HG03442 (cell line): ENCODE data around the gene HGS.
A peak's percentile ranks its signal among the peaks of the same experiment; 100 is the strongest.
"Not testable (repeated sequence)": the region's sequence is repeated elsewhere in the genome, so short reads cannot be mapped to it uniquely, and the experiment has no call there.

Experiments used
- ATAC-seq: cut with Tn5 transposase; IDR thresholded peaks from one replicate; pipeline ENCODE4 v1.9.1; 2021; ENCODE audit warnings: mild to moderate bottlenecking, moderate library complexity; ENCODE audit not compliant: unreplicated experiment

Gene HGS

GRCh38 chr17:81717049-81717765 is 33.4 kb downstream of the HGS start:
- no peak for ATAC-seq

DNA sequence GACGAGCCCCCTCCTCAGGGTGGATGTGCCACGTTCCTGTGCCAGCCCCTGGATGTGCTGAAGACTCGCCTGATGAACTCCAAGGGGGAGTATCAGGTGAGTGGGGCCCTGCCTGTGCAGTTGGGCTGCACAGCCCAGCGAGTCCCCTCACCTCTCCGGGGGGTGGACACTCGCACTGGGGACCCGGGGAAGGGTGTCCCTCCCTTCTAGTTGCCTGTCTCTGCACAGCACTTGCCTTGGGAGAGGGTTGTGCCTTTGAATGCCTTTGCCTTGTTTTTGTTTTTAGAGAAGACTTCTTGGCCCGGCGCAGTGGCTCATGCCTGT is 33.9 kb downstream of the HGS start:
- ATAC-seq: no peak

GRCh38 chr17:81719410-81720266 is 35.8 kb downstream of the HGS start:
- ATAC-seq: no peak

DNA sequence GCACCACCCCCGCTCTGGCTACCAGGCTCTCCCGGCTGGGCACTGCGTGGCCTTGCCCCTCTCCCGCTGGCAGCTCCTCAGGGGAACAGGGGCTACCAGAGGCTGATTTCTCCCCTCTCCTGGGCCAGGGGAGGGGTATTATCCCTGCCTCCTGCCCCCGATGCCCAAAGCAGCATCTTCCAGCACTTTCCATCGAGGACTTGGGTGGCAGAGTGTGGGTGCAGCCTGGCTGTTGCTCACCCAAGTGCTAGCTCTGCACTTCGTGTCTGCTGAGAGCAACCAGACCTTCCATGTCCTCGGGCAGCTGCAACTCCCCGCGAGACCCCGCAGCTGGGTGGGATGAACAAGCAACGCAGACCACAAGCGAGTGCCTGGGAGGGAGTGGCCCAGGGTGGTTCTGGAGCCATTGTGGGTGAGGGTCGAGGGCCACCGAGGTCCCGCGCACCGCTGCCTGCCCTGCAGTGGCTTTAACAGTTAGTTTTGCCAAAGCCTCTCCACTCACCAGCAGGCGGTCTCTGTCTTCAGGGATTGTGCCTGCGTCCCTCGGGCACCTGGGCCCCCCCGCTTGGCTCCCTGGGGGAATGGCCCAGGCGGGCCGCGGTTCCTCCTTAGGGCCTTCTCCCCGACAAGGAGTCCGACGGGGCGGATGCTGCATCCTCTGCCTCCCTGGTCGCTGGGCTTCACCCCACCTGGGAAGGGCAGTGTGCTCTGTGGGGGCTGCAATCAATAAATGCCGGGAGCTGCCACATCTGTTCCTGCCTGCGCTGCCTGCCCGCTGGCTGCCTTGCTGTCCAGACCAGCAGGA is 36.7 kb downstream of the HGS start:
- ATAC-seq: no peak

DNA sequence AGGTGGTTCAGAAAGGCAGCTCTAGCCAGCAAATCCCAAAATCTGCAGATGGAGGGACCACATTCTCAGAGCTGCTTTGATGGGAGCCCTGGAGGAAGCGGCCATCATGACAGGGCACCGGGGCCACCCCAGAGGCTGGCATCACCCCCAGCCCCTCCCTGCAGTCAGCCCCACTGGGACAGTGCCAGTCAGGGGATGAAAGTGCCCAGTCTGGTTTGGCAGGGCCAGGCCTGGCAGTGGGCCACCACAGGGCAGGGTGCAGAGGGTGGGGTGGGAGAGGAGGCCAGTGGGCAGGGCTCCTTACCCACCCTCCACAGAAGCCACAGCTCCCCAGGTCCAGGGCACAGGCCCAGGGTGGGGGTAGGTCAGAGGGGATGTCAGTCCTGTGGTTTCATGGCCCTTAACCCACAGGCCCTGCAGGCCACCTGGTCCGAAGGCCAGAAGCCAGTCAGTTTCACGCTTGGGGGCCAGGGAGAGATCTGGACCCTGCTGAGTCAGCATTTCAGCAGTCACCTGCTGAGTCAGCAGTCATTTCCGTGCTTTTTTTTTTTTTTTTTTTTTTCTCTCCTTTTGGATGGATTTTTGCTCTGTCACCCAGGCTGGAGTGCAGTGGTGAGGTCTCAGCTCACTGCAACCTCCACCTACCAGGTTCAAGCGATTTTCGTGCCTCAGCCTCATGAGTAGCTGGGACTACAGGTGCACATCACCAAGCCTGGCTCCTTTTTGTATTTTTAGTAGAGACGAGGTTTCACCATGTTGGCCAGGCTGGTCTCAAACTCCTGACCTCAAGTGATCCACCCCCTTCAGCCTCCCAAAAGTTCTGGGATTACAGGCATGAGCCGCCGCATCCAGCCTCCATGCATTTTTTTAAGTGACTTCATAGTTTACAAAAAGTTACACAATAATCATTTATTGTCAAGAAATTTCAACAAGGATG is 38.6 kb downstream of the HGS start:
- ATAC-seq: no peak

DNA sequence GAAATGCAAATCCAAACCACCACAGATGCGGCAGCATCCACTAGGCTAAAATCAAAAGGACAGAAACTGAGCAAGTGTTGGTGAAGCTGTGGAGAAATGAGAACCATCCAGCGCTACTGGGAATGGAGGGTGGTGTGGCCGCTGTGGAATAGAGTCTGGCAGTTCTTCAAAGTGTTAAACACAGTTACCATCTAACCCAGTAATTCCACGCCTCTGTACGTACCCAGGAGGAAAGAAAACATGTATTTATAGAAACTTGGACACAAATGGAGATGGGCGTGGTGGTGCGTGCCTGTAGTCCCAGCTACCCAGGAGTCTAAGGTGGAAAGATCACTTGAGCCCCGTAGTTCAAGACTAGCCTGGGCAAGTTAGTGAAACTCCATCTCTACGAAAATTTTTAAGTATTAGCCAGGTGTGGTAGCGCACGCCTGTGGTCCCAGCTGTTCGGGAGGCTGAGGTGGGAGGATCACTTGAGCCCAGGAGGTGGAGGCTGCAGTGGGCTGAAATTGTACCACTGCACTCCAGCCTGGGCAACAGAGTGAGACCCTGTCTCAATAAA is 39.9 kb downstream of the HGS start:
- ATAC-seq: no peak

DNA sequence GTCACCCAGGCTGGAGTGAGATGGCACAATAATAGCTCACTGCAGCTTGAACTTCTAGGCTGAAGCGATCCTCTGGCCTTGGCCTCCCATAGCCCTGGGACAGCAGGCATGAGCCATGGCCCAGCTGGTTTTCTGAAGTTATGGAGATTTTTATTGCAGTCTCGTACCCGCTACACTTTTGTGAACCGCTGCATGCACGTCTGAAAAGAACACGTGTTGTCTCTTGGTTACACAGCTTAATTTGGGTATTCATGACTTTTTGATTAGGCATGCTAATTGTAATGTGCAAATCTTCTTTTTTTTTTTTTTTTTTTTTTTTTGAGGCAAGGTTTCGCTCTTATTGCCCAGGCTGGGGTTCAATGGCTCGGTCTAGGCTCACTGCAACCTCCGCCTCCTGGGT is 41.6 kb downstream of the HGS start:
- no peak for ATAC-seq

DNA sequence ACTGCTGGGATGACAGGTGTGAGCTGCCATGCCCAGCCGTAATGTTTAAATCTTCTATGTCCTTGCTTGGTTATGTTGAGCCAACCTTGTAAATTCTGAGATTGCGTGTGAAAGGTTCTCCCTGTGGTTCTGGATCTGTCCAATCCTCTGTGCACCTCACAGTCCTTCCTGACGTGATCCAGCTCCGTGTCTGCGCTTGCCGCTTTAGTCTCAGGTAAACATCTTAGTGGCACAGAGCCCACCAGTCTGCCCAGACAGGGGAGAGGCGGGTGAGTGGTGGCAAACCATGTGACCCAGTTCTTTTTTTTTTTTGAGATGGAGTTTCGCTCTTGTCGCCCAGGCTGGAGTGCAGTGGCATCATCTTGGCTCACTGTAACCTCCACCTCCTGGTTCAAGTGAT is 42.2 kb downstream of the HGS start:
- ATAC-seq: no peak

- ATAC-seq: no peak
Observed at GRCh38 chr17:81727324-81728031, 43.7 kb downstream of the HGS start.

GRCh38 chr17:81733507-81734404 is 49.9 kb downstream of the HGS start:
- ATAC-seq: peak; percentile 44

- ATAC-seq: no peak
Observed at GRCh38 chr17:81734405-81735263, 50.8 kb downstream of the HGS start.

DNA sequence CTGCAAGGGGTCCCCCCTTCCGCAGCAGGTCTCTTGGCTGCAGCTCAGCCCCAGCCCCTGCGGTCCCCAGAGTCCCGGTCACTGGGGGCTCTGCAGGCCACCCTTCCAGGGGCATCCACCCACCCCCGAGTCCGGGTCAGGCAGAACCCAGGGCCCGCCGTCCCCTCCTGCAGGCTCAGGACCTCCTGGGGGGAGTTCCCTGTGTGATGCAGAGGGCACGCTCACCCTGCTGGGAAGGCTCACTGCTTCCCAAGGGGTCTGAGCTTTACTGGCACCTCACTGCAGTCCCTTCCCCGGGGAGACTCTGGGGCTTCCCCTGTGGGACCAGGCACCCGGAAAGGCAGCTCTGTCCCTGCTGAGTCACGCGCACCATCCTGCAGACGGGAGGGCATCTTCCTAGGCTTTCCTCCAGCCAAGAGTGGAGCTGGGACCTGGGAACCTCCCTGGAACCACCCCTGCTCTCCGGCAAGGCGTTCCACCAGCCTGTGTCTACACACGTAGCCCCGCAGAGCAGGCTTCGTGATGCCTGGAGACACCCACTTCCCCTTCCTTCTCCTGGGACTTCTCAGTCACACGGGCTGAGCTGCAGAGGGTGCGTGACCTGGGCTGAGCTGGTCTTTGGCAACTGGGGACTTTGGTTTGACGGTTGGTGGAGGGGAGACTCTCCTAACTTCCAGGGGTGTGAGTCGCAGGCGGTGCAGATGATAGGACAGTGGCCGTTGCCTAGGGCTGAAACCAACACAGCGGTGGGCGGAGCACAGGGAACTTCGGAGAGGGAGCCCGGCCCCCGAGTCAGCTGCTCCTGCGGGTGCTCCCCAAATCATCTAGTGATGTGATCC is 51.7 kb downstream of the HGS start:
- ATAC-seq: no peak

DNA sequence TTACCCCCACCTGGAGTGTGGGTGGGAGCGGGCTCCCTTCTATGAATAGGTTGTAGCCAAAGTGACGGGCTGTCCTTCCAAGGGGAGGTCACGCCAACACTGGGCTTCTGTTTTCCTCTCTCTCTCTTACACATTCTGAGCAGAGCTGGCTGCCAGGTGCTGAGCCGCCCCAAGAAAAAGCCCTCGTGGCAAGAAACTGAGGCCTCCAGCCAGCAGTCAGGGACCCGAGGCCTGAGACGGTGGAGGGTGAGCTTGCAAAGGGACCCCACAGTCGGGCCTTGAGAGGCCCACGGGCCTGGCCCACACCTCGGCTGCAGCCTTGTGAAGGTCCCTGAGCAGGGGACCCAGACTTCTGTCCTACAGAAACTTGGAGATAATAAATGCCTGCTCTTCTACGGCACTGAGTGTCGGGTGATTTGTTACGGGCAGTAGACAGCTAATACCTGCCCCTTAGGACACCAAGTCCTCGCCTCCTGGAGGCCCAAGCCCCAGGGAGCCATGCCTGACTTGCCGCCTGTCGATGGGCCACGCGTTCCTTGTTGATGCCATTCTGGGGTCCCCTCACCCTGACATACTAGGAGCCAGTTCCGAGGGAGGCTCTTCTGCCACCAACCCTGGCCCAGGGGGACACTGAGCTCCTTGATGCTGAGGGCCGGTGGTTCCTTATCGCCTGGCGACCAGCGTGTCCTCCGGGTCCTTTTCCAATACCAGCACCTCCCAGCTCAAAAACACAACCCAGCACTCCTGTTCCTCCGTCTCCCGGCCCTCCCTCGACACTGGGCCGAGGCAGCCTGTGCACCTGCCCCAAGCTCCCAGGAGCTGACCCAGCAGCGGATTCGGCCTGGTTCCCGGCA is 54.4 kb downstream of the HGS start:
- ATAC-seq: no peak

DNA sequence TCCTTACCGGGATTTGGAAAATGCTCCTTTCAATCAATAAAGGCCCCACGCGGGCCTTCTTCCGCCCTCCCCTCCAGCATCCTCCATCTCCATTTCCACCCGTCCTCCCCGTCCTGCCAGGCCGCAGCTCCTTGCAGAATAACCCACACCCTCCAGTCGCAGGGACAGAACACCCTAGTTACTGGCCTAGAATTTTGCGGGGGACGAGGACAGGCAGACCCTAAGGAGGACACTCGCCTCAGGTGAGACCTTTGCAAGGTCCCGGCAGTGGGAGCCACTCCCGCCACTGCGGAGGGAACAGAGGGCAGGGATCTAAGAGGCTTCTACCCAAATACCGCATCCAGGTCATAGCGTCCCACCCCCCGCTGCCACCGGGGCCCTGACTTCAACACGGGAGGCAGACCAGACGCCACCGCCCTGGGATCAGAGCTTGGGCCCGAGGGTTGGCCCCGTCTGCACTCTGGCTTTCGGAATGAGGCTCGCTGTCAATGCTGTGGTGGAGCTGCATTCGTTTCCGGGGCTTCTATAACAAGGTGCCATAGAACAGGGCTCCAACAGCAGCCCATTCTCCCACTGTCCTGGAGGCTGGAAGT is 55.1 kb downstream of the HGS start:
- ATAC-seq: no peak

DNA sequence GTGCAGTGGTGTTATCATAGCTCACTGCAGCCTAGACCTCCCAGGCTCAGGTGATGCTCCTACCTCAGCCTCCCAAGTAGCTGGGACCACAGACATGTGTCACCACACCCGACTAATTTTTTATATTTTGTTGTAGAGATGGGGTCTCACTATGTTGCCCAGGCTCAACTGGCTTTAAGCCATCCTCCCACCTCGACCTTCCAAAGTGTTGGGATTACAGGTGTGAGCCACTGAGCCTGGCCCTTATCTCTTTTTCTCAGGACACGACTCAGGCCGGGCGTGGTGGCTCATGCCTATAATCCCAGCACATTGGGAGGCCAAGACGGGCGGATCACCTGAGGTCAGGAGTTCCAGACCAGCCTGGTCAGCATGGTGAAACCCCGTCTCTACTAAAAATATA is 55.8 kb downstream of the HGS start:
- not testable (repeated sequence) for ATAC-seq
